Activated CD4-positive, CD25-positive, alpha-beta regulatory T cell treated with anti-CD3 and anti-CD28 coated beads, Interleukin-2, amount 50 U/mL, for 24 hours (primary cell): ENCODE measurements around the gene ACOT7.
"Not testable (repeated sequence)": the region's sequence is repeated elsewhere in the genome, so short reads cannot be mapped to it uniquely, and the experiment has no call there.

Experiments used
- ATAC-seq, 2 donors: fragments of 150-1000 bp; cut with Tn5 transposase; one replicate each; pipeline ENCODE4 v1.10.0; 2021; ENCODE audit warnings: mild to moderate bottlenecking in 1 of 2, moderate library complexity in 1 of 2

The ACOT7 gene

DNA sequence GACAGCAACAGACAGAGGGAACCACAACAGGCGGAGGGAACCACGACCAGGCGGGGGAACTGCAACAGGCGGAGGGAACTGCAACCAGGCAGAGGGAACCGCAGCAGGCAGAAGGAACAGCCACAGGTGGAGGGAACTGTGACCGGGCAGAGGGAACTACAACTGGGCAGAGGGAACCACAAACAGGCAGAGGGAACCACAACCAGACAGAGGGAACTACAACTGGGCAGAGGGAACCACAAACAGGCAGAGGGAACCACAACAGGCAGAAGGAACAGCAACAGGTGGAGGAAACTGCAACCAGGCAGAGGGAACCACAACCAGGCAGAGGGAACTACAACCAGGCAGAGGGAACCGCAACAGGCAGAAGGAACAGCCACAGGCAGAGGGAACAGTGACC, 85.9 kb downstream of the ACOT7 start:
- not testable (repeated sequence) for ATAC-seq

DNA sequence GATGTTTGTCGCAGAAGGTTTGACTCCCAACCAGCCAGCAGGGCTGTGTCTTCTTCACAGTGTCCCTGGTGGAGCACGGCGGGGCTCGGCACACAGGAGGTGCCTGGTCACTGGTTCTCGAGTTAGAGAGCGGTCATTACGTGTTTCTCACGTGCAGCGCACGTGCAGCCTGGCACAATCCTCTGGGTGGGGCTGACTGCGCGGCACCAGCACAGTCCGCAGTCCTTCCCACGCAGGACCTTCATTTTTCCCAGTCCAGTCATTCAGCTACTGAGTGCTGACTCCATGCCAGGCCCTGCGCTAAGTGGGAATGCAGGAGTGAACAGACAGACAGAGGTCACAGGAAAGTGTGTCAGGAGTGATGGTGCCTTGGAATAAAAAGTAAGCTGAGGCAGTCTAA, 86.5 kb downstream of the ACOT7 start:
- no peak for ATAC-seq

DNA sequence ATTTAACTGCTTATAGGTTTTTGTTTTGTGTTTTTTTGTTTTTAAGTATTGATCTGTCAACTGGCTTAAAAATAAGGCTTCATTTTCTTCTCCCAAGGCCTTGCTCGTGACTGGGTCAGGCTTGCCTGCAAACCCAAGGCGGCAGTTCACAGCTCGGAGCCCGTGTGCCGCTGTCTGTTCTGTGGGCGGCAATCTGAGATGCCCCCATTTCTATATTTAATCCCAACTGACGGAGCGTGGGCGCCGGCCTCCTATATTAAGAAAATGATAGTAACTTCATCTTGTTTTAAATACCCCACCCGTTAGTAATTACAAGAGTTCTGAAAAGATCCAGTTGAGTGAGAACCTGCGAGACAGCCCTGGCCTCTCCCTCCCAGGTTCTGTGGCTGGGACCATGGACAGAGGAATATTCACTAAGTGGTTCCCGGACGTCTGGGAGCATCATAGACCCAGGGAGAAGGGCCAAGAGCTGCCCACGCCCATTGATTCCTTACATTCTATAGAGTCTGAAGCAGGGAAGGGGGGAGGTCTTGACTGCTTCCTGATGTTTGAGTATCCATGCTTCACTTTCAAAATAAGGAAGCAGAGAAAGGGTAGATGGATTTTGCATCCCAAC, 90.1 kb downstream of the ACOT7 start:
- ATAC-seq = no peak

GRCh38 chr1:6302568-6302967, 91.0 kb downstream of the ACOT7 start:
- ATAC-seq = no peak

GRCh38 chr1:6301526-6301925, 92.0 kb downstream of the ACOT7 start:
- ATAC-seq = no peak

DNA sequence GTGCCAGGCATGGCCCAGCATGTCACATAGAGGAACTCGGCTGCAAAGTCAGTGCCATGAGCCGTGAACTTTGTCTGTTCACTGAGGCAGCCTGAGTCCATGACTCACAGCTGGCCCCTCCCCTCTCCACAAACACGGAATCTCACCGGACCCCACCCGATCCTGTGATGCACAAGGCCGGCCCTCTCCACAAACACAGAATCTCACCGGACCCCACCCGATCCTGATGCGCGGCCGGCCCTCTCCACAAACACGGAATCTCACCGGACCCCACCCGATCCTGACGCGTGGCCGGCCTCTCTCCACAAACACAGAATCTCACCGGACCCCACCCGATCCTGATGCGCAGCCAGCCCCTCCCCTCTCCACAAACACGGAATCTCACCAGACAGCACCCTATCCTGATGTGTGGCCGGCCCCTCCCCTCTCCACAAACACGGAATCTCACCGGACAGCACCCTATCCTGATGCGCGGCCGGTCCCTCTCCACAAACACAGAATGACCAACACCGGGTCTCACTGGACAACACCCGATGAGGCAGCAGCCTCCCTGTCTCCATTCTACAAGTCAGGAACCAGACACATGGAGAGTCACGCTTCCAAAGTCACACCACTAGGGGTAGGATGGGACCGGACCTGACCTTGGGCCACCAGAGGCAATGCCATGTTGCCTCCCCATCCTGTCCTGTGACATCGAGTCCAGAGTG, 93.1 kb downstream of the ACOT7 start:
- no peak for ATAC-seq

- ATAC-seq = no peak
Observed at GRCh38 chr1:6299557-6300165, 93.9 kb downstream of the ACOT7 start.

GRCh38 chr1:6298940-6299465, 94.6 kb downstream of the ACOT7 start:
- ATAC-seq = no peak

DNA sequence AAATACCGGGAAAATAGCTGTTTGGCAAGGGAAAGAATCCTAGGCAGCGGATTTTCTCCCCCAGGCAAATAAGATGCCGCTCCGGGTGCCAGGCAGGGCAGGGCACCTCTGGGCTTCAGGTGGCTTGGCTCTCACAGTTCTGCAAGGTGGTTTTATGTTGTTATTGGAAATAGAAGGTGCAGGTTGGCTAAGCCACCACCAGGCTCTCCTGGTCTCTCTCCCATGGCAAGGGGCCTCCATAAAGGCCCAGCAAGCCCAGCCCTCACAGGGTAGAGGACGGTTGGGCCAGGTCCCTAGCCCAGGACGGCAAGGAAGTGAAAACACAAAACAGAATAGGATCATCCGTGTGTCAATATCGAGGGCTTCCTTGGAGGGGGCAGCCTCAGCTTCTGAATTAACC, 95.0 kb downstream of the ACOT7 start:
- ATAC-seq = no peak

GRCh38 chr1:6295910-6296309, 97.7 kb downstream of the ACOT7 start:
- no peak for ATAC-seq

DNA sequence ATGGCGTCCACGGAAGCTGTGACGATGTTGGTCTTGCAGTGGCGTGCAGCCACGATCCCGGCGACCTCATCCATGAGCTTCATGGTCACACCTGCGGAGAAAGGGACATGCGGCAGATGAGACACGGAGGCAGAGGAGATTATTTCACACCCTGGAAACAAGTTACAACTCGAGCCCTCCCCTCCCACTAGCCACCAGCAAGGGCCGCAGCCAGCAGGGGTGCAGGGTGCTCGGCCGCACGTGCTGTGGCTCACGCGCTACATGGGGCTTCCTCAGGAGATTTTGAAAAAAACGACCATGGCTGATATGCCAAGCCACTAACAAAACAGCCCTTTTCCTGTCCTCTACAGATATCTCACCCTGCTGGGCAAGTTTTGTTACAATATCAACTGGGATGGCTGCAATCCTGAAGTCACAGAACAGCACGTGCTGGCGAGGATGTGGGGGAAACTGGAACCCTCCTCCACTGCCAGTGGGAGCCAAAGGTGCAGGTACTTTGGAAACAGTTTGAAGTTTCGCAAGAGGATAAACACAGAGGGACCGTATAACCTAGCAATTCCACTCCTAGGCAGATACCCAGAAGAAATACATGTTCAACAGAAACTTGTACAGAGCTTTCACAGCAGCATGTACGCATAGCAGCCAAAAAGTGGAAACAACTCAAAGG, 98.5 kb downstream of the ACOT7 start:
- ATAC-seq = no peak

GRCh38 chr1:6294080-6294889, 99.3 kb downstream of the ACOT7 start:
- ATAC-seq = no peak

GRCh38 chr1:6292102-6292501, 101.5 kb downstream of the ACOT7 start:
- ATAC-seq = no peak

DNA sequence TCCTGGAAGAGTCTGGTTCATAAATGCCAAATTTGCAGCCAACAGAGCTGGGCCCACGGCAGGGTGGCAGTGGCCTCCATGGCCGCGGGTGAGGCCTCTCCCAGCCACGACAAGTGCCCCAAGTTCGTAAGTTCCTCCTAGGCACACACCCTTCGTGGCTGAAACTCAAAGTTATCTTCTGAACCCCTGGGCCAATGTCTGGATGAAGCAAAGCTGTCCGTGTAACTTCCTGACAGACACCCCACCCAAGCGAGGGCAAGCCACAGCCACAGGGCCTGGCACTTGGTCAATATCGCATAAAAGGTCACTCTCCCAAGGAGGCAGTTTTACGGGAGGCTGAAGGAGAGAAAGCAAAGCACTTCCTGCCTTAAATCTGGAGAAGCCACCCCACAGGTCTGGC, 104.9 kb downstream of the ACOT7 start:
- no peak for ATAC-seq

- no peak for ATAC-seq
Observed at GRCh38 chr1:6288026-6288425, 105.5 kb downstream of the ACOT7 start.

DNA sequence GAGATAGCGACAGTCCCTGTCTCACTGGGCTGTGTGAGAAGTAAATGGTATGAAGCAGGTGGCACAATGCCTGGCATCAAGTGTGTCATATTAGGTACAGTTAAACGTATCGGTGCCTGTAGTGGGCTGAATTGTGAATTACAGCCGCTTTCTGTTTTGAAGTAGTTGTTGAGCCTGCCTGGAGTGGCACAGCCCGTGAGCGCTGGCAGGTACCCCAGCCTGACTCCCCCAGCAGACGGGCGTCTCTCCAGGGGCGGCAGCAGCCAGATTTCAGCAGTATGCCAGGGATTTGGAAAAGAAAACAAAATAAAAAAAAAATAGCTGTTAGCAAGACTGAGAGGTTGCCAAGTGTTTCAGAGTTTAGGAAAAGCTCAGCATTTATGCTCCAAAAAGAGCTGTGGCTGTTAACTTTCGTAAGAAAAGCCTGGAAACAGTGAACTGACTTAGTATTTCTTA, 106.1 kb downstream of the ACOT7 start:
- ATAC-seq = no peak

- no peak for ATAC-seq
Observed at GRCh38 chr1:6287029-6287428, 106.5 kb downstream of the ACOT7 start.

DNA sequence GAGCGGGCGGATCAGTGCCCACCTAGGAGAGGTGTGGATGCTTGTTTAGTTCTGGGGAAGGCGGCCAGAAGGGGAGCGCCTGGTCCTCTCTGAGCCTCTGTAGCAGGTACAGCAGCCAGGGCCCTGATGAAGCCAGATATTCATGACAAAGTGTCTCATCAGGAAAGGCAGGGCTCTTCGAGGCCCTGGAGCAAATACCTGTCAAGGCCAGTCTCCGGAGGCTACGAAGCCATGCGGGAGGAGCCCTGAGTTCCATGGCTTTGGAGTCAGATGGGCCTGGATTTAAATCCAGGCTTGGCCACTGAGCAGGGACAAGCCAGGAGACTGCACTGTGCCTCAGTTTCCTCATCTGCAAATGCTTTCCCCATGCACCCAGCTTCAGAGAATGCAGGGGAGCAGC, 107.3 kb downstream of the ACOT7 start:
- ATAC-seq = no peak

DNA sequence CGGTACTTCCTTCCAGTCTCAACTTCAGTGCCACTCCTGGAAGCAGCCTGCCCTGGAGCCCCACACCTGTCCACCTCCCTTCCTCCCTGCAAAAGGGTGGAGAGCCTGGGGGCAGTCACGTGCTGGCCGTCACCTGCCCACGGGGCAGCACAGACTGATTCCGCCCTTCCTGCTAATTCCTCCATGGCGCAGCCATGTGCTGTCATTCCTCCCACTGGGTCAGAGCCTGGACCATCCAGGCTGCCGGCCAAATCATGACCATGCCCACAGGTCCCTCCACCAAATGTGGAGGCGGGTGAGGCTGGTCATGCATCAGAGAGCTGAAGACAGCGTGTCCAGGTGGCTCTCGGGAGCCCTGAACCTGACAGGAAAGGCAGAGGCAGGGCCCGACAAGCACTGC, 108.2 kb downstream of the ACOT7 start:
- ATAC-seq = no peak

GRCh38 chr1:6282577-6283270, 110.8 kb downstream of the ACOT7 start:
- no peak for ATAC-seq

DNA sequence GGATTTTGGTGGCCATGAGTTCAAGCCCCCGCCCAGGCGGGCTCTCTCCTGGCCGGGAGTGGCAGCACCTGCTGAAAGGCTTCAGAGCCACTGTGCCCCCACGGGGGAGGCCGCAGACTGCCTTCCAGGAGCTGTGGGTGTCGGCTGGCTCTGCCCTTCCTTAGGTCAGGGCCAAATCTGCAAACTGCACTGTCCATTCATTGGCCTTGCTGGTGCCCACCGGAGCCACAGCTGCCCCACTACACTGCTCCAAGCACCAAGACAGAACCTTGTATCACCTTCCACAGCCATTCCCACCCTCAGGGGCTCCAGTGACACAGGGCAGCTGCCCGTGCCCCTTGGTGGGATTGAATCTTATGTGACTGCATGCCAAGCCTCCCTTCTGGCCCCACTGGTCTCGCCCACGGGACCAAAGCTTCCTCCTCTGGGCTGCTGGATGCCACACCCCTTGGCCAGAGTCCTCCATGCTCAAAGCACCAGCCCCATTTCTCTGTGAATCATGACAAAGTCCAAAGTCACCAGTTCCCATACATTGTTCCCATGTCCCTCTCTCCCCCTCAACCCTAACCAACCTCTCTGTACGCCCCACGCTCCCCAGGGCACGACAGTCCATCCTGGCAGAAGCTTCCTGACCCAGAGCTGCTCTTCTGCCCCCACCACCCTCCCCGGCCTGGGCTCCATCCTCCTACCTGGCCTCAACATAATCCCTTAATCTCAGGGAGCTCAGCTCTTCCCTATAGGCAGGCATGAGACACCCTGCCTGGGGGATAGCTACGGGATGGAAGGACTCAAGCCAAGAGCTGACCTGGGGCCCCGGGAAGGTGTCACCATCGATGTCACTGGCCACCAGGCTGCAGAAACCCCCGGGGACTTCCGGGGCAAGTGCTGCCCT, 111.8 kb downstream of the ACOT7 start:
- no peak for ATAC-seq
